ENCODE data around the gene RPS16.
"Not testable (repeated sequence)": the region's sequence is repeated elsewhere in the genome, so short reads cannot be mapped to it uniquely, and the experiment has no call there.

Gene RPS16

GRCh38 chr19:39435499-39436349 lies at the start of gene RPS16:
RPS16 (minus strand) TSS chr19:39435949; CDS start chr19:39435895, 54 bp downstream.
- peak; percentile 97 for DNase-seq

GRCh38 chr19:39483141-39483540 lies 47.4 kb upstream of the RPS16 start:
- no peak for DNase-seq

DNA sequence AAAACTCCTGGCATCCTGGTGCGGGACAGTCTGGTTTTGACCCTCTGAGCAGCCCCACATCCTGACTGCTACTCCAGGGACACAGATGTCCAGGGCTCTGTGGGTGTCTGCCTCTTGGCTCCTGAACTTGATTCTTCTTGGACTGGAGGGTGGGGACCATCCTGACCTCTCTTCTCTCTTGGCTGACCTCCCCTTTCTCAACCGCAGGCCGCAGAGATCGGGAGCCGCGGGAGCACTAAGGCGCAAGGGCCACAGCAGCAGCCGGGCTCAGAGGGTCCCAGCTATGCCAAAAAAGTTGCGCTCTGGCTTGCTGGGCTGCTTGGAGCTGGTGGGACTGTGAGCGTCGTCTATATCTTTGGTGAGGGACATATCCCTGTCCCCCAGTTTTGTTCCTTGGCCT lies 45.9 kb upstream of the RPS16 start:
- DNase-seq = no peak

- no peak for DNase-seq
These were observed 45.4 kb upstream of the RPS16 start for GRCh38 chr19:39481229-39481545.

- DNase-seq = peak; percentile 97
These were observed 44.8 kb upstream of the RPS16 start, which contains the start of gene TIMM50 for GRCh38 chr19:39480337-39481228. TIMM50 (plus strand) TSS chr19:39480838; CDS start chr19:39480854, 16 bp downstream.

DNA sequence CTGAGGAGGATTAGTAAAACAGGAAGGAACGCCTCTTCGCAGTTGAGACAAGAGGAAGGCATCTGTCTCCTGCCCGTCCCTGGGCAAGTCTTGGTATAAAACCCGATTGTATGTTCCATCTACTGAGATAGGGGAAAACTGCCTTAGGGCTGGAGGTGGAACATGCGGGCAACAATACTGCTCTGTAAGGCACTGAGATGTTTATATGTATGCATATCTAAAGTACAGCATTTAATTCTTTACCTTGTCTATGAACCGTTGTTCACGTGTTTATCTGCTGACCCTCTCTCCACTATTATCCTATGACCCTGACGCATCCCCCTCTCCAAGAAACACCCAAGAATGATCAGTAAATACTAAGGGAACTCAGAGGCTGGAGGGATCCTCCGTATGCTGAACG lies 44.2 kb upstream of the RPS16 start:
- no peak for DNase-seq

DNA sequence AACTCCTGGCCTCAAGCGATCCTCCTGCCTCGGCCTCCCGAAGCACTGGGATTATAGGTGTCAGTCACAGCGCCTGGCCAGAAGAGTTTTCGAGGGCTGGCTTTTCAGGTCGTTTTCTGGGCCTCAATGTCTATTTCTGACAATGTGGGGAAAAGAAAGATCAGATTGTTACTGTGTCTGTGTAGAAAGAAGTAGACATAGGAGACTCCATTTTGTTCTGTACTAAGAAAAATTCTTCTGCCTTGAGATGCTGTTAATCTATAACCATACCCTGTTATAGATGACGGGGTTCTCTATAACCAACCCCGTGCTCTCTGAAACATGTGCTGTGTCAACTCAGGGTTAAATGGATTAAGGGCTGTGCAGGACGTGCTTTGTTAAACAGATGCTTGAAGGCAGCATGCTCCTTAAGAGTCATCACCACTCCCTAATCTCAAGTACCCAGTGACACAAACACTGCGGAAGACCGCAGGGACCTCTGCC lies 43.6 kb upstream of the RPS16 start:
- DNase-seq = not testable (repeated sequence)

- no peak for DNase-seq
These were observed 40.0 kb upstream of the RPS16 start for GRCh38 chr19:39475748-39476147.

GRCh38 chr19:39474139-39474620 lies 38.4 kb upstream of the RPS16 start:
- peak; percentile 21 for DNase-seq

GRCh38 chr19:39473443-39473960 lies 37.8 kb upstream of the RPS16 start:
- no peak for DNase-seq

- DNase-seq = no peak
These were observed 37.1 kb upstream of the RPS16 start for GRCh38 chr19:39472746-39473442.

DNA sequence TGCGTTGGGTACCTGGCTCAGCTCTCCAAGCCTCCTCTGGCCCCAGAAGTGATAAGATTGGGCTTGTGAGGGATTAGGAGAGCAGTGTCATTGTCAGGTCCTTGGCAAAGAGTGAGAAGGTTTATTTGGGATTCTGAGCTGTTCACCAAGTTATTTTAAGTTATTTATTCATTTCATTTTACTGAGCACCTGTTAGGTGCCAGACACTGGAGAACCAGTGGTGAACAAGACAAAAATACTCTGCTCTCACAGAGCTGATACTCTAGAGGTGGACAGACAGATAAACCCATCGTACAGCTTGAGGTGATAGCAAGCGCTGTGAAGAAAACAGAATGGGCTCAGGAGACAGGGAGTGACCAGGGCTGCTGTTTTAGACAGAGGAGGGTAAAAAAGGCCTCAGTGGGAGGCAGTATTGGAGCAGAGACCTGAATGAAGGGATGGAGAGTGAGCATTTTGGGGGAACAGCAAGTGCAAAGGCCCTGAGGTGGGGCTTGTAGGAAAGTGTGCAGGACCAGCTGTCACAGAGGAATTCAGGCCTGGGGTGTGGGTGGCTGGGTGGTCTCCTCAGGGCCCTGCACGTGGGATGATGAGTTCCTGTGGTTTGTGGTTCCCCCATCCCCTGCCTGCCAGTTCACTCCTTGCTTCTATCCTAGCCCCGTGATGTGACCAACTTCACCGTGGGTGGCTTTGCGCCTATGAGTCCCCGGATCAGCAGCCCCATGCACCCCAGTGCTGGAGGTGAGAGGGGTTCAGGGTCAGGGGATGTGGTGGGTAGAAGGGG lies 36.2 kb upstream of the RPS16 start:
- DNase-seq = no peak

- no peak for DNase-seq
These were observed 35.1 kb upstream of the RPS16 start for GRCh38 chr19:39470724-39471339.

GRCh38 chr19:39469567-39469966 lies 33.8 kb upstream of the RPS16 start:
- DNase-seq = no peak

- DNase-seq = no peak
These were observed 33.3 kb upstream of the RPS16 start for GRCh38 chr19:39469036-39469435.

DNA sequence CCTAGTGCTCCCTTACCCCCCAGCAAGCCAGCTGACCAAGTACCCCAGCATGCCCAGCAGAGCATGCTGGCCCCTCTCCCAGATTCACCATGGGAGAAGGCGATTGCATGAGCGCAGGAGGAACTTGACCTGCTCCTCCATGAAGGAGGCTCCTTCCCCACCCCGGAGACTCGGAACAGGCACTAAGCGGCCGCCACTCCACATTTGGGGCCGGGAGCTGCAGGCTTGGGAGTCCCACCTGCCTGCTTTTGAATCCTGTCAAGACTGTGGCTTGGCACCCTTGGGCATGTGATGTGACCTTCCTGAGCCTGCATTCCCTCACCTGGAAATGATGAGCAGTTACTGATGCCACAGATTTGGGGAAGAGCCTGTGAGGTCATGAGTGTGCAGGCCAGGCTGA lies 32.2 kb upstream of the RPS16 start:
- DNase-seq = no peak

DNA sequence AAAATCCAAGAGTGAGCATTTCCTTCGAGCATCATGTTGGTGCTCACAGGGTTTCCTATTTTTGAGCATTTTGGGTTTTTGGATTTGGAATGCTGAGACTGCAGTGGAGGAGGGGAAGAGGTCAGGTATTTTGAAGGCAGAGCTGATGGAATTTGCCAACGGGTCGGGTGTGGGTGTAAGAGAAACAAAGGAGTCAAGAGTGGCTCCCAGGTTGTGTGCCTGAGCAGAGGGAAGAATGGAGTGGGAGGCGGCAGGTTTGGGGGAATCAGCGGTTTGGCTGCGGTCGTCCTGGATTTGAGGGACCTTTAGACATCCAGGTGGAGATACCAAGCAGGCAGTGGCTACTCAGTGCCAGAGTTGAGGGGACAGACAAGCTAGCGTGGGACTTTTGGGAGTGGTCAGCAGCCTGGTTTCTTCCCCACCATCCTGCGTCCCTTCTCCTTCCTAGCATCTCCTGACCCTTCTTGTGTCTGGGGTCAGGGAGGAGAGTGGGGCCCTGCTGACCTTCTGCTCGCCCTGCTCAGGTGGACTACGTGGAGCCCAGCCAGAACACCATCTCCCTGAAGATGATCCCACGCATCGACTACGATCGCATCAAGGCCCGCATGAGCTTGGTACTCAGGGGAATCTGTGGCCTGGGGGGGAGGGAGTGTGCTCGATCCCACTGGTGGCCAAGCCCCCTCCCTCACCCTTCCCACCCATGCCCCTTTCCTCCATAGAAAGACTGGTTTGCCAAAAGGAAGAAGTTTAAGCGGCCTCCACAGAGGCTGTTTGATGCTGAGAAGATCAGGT lies 30.4 kb upstream of the RPS16 start:
- no peak for DNase-seq

DNA sequence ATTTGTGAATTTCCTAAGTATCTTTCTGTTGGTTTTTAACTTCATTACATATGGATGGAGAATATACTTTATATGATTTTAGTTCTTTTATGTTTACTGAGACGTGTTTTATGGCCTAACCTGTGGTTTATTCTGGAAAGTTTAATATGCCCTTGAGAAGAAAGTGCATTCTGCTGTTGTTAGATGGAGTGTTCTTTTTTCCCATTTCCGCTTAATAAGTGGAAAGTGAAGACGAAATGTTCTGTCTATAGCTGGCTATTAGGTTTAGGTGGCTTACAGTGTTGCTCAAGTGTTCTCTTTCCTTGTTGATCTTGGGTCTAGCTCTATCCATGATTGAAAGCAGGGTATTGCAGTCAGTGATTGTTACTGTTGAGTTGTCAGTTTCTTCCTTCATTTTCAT lies 27.7 kb upstream of the RPS16 start:
- no peak for DNase-seq

DNA sequence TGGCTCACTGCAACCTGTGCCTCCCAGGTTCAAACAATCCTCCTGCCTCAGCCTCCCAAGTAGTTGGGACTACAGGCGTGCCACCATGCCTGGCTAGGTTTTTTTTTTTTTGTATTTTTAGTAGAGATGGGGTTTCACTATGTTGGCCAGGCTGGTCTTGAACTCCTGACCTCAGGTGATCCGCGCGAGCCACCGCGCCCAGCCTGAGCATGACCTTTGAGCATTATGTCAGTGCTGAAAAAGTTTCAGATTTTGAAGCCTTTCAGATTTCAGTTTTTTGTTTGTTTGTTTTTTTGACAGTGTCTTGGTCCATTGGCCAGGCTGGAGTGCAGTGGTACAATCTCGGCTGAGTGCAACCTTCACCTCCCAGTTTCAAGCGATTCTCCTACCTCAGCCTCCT lies 15.5 kb upstream of the RPS16 start:
- DNase-seq = not testable (repeated sequence)

- no peak for DNase-seq
These were observed 13.5 kb upstream of the RPS16 start for GRCh38 chr19:39449116-39449797.
